LNCAP (cell line): ENCODE results near the gene LAMTOR1.
"Not testable (repeated sequence)": the region's sequence is repeated elsewhere in the genome, so short reads cannot be mapped to it uniquely, and the experiment has no call there.

Source experiments
- CTCF ChIP-seq: fragments of 450-650 bp; IDR thresholded peaks from 2 replicates; pipeline ENCODE4 v1.5.1; 2017; ENCODE audit warnings: mild to moderate bottlenecking

LAMTOR1 gene

GRCh38 chr11:72138821-72139390, 35.8 kb upstream of the LAMTOR1 start:
- no peak for TF ChIP-seq CTCF

GRCh38 chr11:72136684-72137262, 33.7 kb upstream of the LAMTOR1 start:
- TF ChIP-seq CTCF = no peak

GRCh38 chr11:72135891-72136683, 33.0 kb upstream of the LAMTOR1 start:
- no peak for TF ChIP-seq CTCF

GRCh38 chr11:72135473-72135872, 32.4 kb upstream of the LAMTOR1 start, which contains the start of gene FOLR3:
FOLR3 (plus strand) TSS chr11:72135725; CDS start chr11:72135953, 228 bp downstream.
- not testable (repeated sequence) for TF ChIP-seq CTCF

GRCh38 chr11:72132646-72133045, 29.5 kb upstream of the LAMTOR1 start:
- TF ChIP-seq CTCF = no peak

GRCh38 chr11:72129381-72129780, 26.3 kb upstream of the LAMTOR1 start:
- no peak for TF ChIP-seq CTCF

GRCh38 chr11:72127923-72128322, 24.8 kb upstream of the LAMTOR1 start:
- TF ChIP-seq CTCF = no peak
